ENCODE results near the gene CLIP4. TPM values are rescaled to one million over a fixed set of nuclear protein-coding genes. Genes with fewer than 3 reads are reported as not detected.

CLIP4 gene
- total RNA-seq, 1 donor from 2014 or later, result 102 TPM

GRCh38 chr2:29218071-29218470 is 102.9 kb downstream of the CLIP4 start:
- FAIRE-seq (no peak), DNase-seq (ENCODE audit: low read depth) (no peak)
- no peaks in the 10 kb centered on the region for H3K27me3 ChIP-seq (ENCODE audit: control insufficient read depth, insufficient read depth, low read length)
- no peaks in the 10 kb centered on the region for H3K36me3 ChIP-seq (ENCODE audit: control insufficient read depth, insufficient read depth, low read length)
- no peak for TF ChIP-seq CTCF (IDR thresholded peaks at IDR 0.05; ENCODE audit: insufficient read depth, low read length, severe bottlenecking)
- no peak overlapping the region for H3K4me3 ChIP-seq (ENCODE audit: low read depth, low read length)

- DNase-seq (ENCODE audit: low read depth) (no peak), FAIRE-seq (peak; percentile 28)
- Histone ChIP-seq H3K27me3 (ENCODE audit: control insufficient read depth, insufficient read depth, low read length) (no peaks in the 10 kb centered on the region), H3K36me3 (ENCODE audit: control insufficient read depth, insufficient read depth, low read length) (no peaks in the 10 kb centered on the region), H3K4me3 (ENCODE audit: low read depth, low read length) (no peak overlapping the region)
- TF ChIP-seq CTCF (IDR thresholded peaks at IDR 0.05; ENCODE audit: insufficient read depth, low read length, severe bottlenecking), result no peak
These were observed 103.4 kb downstream of the CLIP4 start for GRCh38 chr2:29218550-29219125.

- TF ChIP-seq CTCF (IDR thresholded peaks at IDR 0.05; ENCODE audit: insufficient read depth, low read length, severe bottlenecking), result no peak
- FAIRE-seq (no peak), DNase-seq (ENCODE audit: low read depth) (no peak)
These were observed 104.2 kb downstream of the CLIP4 start for GRCh38 chr2:29219374-29219773.

GRCh38 chr2:29220506-29221270 is 105.5 kb downstream of the CLIP4 start:
- no peak for DNase-seq (ENCODE audit: low read depth)
- TF ChIP-seq CTCF (IDR thresholded peaks at IDR 0.05; ENCODE audit: insufficient read depth, low read length, severe bottlenecking), result no peak
- H3K4me3 ChIP-seq (ENCODE audit: low read depth, low read length), result no peak overlapping the region
- FAIRE-seq, result no peak
- no peaks in the 10 kb centered on the region for H3K27me3 ChIP-seq (ENCODE audit: control insufficient read depth, insufficient read depth, low read length)
- no peaks in the 10 kb centered on the region for H3K36me3 ChIP-seq (ENCODE audit: control insufficient read depth, insufficient read depth, low read length)

More at GRCh38 chr2:29219374-29219773, 104.2 kb downstream of the CLIP4 start:
- Histone ChIP-seq H3K27me3 (ENCODE audit: control insufficient read depth, insufficient read depth, low read length) (no peaks in the 10 kb centered on the region), H3K36me3 (ENCODE audit: control insufficient read depth, insufficient read depth, low read length) (no peaks in the 10 kb centered on the region), H3K4me3 (ENCODE audit: low read depth, low read length) (no peak overlapping the region)

GRCh38 chr2:29222381-29223179 is 107.4 kb downstream of the CLIP4 start:
- FAIRE-seq (no peak), DNase-seq (ENCODE audit: low read depth) (no peak)
- H3K4me3 ChIP-seq (ENCODE audit: low read depth, low read length), result no peak overlapping the region
- TF ChIP-seq CTCF (IDR thresholded peaks at IDR 0.05; ENCODE audit: insufficient read depth, low read length, severe bottlenecking), result no peak
- H3K27me3 ChIP-seq (ENCODE audit: control insufficient read depth, insufficient read depth, low read length), result no peaks in the 10 kb centered on the region
- H3K36me3 ChIP-seq (ENCODE audit: control insufficient read depth, insufficient read depth, low read length), result no peaks in the 10 kb centered on the region
